SIG-M5 treated with dmso at 0.1 percent for 504 hours (cell line): ENCODE data around the gene TMEM238L.

ENCODE experiments used
- DNase-seq: peaks from one replicate; lab custom pipeline; 2025; ENCODE audit not compliant: unreplicated experiment; lab: John Stamatoyannopoulos, UW

TMEM238L gene

DNA sequence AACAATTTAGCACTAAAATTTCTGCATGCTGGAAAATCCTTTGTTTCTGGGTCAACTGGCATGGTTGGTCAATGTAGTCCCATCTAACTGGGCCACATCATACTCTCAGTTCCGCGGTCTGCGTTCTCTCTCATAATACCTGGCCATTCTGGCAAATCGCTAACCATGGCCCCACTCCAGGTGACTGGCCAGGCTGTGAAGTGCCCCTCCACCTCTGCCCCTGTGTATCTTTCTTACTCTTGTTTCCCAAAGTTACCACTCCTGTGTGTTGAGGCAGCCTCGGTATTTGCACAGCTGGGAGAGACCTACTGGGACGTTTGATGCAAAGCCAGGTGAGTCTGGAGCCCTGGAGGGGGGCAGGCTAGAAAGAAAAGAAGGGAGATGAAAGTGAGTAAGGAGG, 2.0 kb upstream of the TMEM238L start:
- DNase-seq: no peak

DNA sequence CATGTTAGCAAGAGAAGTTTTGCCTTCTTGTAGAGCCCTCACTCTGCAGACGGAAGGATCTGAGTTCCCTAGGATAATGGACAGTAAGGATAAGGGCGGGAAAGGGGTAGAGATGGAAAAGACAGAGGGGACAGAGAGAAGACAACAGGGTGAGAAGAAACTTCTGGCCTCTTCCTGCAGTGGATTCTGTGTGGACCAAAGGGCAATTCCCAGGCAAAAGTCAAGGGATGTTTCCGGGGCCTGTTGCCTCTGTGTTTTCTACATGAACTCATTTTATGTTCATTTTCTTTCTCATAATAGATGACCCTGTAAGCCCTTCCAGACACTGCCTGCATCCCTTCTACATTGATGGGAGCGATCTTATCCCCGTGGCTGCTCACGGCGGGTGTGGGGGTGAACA, 647 bp upstream of the TMEM238L start:
- DNase-seq: no peak

DNA sequence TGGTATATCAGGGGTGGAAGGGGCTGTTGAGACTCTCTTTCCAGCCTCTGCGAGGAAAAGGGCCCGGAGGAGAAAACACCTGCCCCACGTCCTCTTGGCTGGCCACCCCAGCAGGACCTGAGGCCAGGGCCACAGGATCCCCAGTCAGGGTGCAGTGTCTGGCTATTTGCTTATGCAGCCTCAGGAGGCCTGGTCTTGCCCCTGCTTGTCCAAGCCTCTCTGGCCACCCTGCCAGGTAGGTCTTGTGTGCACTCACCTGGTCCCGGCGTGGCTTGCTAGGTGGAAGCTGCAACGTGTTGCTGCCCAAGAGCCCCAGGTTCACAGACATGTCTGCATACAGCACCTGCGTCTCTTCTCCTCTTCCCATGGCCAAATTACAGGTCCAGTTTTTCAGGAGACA, 549 bp downstream of the TMEM238L start:
- DNase-seq: no peak

DNA sequence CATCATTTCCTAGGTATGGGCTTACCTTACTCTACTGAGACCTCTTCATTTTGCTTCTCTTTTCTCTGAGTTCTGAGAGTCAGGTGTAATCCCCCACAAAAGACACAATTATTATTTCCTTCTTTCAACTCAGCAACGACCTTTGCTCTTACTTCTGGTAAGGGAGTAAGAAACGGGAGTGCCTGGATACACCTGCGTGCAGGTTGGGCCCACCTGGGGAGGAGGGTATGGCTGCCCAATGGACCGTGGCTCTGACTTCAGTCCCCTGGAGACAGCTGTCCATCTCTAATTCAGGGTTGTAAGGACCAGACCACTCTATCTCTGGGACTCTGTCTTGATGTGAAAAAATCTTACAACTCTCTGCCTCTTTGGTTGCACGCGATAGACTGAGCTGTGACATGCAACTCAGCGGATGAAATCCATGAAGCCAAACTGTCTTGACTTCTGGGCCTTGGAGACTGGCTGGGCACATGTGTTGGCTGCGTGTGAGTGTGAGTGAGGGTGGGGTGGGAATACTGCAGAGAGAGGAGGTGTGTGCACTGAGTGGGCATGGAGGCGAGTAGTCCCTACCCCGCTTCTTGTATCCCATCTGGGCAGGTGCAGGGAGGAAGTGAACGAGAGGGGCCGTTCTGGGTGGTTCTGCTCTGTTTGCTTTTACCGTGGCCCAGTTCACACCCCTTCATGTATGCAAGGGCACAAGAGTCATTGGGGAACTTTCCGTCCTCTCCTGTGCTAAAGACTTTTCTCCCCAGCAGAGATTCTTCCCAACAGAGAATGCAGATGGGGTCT, 1.2 kb downstream of the TMEM238L start:
- no peak for DNase-seq

DNA sequence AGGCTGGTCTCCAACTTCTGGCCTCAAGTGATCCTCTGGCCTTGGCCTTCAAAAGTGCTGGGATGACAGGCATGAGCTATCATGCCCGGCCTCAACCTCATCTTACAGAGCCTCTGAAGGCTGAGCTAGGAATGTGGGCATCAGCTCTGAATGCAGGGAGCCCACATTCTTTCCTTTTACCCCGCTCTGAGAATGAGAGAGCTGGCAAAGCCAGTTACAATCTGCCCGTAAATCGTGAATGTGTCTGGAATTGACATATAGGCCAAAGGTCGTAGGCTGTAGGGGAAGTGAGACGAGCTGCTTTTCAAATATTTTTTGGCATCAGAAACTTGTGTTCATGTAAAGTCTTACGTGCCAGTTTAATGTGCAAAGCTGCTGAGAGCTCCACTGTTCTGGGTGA, 4.5 kb downstream of the TMEM238L start:
- DNase-seq: no peak

DNA sequence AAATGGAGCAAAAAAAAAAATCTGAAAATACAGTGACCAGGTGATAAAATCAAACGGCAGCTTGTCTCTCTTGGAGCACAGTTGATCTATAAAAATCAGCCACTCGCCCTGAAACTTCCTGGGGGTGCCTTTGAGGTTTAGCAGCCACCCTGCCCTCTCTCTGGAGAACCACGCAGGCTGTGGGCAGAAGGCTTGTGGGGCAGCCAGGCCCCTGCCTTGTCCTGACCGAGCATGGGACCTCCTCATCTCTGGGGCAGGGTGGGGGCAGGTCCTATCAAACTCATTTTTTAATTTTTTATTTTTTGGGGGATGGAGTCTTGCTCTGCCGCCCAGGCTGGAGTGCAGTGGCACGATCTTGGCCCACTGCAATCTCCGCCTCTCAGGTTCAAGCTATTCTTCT, 5.0 kb downstream of the TMEM238L start:
- no peak for DNase-seq

DNA sequence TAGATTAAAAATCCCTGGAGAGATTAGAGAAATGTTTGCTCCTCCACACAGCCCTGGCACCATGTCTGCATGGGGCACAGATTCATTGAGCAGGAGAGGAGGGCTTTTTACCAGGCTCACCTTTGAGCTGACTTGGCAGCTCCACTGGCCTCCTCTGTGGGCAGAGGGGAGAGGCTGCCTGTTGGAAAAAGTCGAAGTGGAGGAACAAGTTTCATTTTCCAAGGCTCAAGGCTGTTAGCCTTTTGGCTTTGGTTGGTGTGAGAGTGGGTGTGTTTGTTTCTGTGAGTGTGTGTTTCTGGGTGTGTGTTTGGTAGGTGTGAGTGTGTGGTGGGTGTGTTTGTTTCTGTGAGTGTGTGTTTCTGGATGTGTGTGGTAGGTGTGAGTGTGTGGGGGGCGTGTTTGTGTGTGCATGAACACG, 5.6 kb downstream of the TMEM238L start:
- DNase-seq: no peak

DNA sequence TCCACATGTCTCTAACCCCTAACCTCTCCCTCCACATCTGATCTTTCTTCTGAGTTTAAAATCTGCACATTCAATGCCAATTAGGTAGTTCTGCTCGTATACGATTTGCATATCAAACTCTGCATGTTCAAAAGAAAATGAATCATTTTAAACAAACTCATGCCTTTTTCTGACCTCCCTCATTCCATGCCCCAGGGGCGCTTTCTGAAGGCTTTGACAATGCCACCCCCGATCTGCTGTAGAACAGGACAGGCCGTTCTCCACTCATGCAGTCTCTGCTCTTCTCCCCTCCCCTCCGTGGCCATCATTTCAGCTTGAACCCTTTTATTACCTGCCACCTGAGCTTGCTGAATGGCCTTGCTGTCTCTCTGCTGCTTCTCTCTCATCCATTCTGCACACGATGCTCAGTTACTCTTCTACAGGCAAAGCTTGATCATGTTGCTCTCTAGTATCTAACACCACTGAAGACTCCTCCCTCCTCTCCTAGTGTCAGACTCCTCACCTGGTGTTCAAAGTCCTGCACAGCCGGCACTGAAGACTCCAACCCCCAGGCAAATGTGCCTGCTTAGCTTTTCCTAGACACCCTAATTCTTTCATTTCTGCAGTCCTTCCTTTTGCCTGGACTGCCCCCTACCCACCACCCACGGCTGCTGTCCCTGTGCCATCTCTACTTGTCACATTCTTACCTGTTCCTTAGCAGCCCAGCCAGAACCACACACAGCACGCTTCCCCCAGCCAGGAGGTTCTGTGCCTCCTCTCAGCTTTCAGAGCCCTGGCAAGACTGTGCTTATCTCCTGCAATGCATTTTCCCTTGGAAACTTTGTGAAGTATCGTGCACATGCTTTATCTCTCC, 6.2 kb downstream of the TMEM238L start:
- DNase-seq: no peak

DNA sequence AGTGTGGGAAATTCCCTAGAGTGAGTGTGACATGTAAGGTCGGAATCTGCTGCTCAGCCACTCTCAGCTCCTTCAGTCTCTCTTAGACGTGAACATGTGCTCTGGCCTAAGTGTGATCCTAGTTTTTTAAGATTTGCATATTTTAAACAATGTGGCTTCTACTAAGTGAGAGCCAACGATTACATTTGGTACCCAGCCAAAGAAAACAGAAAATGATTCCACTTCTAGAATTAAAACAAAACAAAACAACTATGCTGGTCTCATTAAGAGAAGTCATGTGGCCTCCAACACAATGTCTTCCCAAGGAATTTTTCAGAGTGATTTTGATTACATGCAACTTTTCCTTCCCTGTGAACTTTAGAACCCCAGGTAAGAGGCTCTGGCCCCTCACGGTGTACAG, 10.1 kb downstream of the TMEM238L start:
- no peak for DNase-seq

DNA sequence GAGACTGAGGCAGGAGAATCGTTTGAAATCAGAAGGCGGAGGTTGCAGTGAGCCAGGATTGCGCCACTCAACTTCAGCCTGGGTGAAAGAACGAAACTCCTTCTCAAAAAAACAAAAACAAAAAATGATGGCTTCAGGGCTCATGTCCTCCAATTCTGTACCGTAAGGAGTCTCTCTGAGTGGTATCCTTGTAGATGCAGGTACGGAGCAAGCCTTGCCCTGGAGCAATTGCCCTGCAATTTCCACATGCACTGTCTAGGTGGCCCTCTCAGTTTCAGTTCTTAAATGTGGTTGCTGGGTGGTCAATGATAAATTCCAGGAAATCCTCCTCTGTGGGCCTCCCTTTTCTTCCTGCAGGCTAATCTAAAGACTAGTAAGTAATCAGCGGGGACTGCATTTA, 10.6 kb downstream of the TMEM238L start:
- DNase-seq: no peak

DNA sequence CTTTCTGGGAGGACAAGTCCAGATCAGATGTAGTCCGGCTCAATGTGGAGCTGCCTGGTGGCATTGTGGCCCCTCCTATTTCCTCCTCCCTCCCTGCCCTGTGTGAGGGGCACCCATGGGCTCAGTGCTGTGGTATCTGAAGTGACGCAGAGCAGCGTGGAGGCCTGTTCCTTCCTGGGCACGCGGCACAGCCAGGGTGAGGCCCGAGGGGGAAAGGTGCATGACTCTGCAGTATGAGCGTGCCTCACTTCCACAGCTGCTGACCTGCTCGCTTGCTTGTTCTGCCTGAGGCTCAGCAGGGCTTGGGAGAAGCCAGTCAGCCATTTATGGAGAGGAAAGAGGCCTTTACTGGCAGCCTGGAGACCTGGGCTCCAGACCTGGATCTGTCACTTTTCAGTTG, 11.7 kb downstream of the TMEM238L start:
- no peak for DNase-seq

DNA sequence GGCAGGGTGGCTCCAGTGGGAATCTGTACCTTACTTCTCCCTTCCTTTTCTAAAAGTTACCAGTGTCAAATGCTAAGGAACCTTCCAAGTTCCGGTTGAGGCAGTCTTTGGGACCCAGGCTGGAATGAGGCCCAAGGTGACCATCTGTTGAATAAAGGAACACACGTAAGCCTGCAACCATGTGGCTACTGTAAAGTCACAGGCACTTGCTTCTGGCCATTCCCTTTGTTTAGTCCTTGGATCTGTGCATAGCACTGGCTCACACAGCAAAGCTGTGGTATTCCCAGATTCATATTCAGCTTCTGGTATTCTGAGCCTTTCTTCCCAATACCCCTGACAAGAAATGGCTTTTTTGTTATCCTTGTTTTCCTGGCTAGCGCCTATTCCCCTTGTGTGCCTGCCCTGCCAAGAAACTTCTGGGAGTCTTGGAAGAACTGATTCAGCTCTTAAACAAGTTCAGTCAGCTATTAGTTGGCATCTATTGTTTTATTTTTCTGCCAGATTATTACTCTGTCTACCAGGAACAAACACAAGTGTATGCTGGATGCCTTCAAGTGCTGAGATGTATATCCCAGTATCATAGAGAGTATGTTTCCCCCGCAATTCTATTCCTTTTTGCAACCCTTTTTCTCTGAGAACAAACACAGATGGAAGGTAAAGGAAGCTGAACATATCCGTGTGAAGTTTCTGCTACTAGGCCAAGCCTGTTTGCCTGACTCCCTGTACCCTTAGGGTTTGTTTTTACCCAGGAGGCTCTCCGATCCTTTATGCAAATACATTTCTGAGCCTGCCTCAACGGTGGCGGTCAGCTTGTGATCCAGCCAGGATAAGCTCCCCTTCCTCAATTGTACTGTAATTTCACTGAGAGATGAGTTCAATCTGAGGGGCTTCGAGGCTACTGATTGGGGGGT, 13.2 kb downstream of the TMEM238L start:
- DNase-seq: no peak

DNA sequence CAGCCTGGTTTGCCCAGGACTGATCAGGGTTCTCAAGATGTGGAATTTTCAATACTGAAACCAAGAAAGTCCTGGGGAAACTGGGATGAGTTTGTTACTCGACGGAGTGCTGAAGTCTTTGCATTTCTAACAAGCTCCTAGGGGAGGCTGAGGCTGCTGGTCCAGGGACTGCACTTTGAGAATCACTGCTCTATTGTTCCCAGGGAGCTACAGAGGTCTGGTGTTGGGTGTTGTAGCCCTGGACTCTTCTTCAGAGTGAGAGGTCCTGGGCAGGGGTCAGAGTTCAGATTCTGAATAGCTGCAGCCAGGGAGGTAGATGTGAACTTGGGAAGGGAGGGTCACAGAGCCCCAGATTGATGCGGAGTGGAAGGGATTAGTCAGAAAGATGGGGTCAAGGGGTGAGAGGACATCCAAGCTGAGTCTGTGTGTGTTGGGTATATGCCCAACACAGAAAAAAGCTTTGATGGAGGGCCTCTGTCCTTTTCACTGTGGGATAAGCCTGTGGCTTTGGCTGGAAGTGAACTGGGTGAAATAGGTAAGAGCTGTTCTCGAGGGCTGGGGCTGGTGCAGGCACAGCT, 14.1 kb downstream of the TMEM238L start:
- no peak for DNase-seq

DNA sequence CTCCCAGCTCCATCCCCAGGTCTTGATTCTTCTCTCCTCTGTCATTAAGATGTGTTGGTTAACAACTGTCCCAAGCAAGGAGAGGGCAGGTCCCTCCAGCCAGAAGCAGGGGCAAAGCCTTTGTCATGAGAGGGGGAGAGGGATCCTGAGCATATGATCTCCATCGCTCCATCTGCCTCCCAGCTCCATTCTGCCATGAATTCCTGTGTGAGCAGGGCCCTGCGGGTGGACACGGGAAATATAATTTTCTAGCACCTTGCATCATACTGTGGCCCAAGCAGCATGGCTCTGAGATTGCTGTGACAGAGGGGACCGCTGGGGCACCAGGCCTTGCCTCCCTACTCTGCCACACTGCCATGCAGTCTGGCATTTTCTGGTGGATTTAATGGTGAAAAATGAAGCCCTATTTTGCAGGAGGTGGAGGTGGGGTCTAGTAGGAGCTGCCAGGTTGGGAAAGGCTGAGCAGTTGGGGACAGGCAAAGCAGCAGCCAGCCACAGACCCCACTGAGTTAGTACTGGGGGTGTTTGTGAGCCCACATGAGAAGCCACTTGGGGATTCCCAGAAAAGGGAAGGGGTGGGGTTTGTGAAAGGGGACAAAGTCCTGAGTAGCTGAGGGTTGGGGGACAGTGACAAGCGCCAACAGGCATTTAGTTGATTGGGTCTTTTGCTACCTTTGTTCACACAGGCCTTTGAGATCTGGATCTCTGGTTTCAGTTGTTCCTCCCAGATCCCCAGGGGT, 16.4 kb downstream of the TMEM238L start:
- no peak for DNase-seq

DNA sequence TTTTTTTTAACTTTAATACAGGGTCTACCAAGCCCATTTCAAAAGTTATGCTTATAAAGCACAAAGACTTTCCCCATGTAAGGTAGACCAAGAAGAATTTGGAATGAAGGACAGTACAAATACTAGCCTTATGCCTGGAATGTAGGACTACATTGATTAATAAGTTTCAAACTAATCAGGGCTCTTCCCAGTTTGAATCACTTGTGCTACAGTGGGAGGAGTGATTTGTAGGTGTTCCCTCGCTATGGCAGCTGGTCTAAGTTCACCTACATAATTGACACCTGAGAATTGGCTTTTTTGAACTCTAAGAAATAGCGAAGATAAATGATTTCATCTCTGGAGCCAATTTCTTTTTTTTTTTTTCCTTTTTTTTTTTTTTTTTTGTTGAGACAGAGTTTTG, 18.6 kb downstream of the TMEM238L start:
- DNase-seq: no peak

DNA sequence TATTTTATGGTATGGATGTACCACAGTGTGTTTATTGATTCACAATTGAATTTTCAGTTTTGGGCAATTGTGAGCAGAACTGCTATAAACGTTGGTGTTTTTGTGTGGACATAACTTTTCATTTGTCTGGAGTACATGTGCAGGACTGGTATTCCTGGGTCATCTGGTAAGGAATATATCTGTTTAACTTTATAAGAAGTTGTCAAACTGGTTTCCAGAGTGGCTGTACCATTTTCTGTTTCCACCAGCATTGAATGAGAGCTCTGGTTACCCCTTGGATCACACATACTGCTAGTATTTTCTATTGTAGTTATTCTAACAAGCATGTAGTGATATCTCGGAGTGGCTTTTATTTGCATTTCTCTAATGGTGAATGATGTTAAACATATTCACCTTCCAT, 24.3 kb downstream of the TMEM238L start:
- DNase-seq: peak; percentile 14

DNA sequence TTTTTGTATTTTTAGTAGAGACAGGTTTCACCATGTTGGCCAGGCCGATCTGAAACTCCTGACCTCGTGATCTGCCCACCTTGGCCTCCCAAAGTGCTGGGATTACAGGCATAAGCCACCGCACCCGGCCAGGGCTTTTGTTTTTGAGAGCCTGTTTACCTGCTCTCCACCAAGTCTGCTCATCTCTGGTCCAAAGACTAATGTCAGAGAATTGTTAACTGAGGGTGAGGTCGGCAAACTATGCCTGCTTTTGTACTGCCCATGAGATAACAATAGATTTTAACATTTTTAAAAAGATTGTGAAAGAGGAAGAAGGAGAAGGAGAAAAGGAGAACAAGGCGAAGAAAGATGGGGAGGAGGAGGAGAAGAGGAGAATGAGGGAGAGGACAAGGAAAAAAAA, 26.0 kb downstream of the TMEM238L start:
- DNase-seq: peak; percentile 19

DNA sequence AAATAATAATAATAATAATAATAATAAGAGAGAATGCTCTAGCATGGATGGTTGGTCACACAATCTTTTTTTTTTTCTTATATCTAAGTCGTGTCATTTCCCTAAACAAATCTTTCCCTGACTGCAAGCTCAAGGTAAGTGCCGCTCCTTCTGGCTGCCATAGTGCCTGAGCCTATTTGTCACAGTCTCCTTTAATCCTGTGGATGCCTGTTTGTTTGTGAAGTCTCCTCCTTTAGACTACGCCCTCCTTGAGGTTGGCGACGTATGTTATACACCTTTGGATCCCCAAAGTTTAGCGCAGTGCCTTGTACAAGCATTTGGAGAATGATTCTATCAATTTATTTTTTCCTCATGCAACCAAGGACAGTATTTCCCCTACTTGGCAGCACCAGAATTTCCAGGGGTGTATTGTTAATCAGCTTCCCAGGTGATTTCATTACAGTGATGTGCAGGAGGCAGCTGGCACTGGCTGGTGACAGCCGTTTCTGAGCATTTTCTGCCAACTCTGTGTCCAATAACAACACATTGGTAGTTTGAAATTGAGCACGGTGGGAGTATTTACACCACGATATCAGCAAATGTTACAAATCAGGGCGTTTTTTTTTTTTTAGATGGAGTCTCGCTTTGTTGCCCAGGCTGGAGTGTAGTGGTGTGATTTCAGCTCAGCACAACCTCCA, 26.6 kb downstream of the TMEM238L start:
- no peak for DNase-seq

DNA sequence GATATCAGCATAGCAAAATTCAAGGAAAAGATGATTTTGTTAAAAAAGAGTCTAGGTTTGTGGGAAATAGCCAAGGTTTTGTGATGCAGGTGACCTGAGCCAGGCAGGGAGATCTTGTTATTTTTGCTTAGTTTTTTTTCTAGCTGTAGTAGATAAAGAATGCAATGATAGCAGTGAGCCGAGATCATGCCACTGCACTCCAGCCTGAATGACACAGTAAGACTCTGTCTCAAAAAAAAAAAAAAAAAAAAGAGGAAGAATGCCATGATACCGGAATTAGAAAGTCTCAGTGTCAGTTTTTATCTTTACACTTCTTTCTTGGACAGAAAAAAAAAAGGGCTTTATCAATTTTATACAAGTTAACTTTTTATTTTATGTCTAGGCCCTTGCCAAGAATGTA, 27.5 kb downstream of the TMEM238L start:
- no peak for DNase-seq
